Endothelial cell (in vitro differentiated cells): Measurements from ENCODE around the gene IDI1. TPM values are rescaled to one million over a fixed set of nuclear protein-coding genes. Genes with fewer than 3 reads are reported as not detected.

ENCODE experiments used
- DNase-seq: peaks from one replicate; pipeline ENCODE4 v3.0.0; 2021; ENCODE audit warnings: low spot score
- H3K27ac Mint-ChIP-seq: one replicate; pipeline ENCODE4 v1.8.0; 2021; ENCODE audit warnings: mixed read lengths, inconsistent platforms; ENCODE audit not compliant: unreplicated experiment
- H3K27me3 Mint-ChIP-seq: one replicate; pipeline ENCODE4 v1.8.0; 2021; ENCODE audit warnings: mild to moderate bottlenecking, moderate library complexity, mixed read lengths, inconsistent platforms; ENCODE audit not compliant: unreplicated experiment
- H3K36me3 Mint-ChIP-seq: one replicate; pipeline ENCODE4 v1.8.0; 2021; ENCODE audit warnings: mild to moderate bottlenecking, low read depth, mixed read lengths, inconsistent platforms; ENCODE audit not compliant: unreplicated experiment
- H3K4me1 Mint-ChIP-seq: one replicate; pipeline ENCODE4 v1.8.0; 2021; ENCODE audit warnings: mild to moderate bottlenecking, mixed read lengths, inconsistent platforms; ENCODE audit not compliant: unreplicated experiment
- H3K4me3 Mint-ChIP-seq: one replicate; pipeline ENCODE4 v1.8.0; 2021; ENCODE audit warnings: mild to moderate bottlenecking, mixed read lengths, inconsistent platforms; ENCODE audit not compliant: unreplicated experiment
- H3K9me3 Mint-ChIP-seq: one replicate; pipeline ENCODE4 v1.8.0; 2021; ENCODE audit warnings: mixed read lengths, inconsistent platforms; ENCODE audit not compliant: unreplicated experiment
- total RNA-seq: library from RNA; stranded (reverse); fragmentation: NEBNext Ultra II Directional; extraction: Animal tissue kit (Norgen Biotek cat#: 25700); gene quantifications from one replicate; pipeline ENCODE4 v1.2.1, GENCODE V29; 2021; ENCODE audit not compliant: unreplicated experiment
- TF ChIP-seq, protein P1 (sequence below): fragments of 200-600 bp; sonication (generic); IDR thresholded peaks from one replicate; pipeline ENCODE4 v1.5.0; 2021; ENCODE audit warnings: antibody characterized with exemption; ENCODE audit not compliant: unreplicated experiment

IDI1 gene
- total RNA-seq, 1 donor from 2014 or later, result 52.7 TPM

DNA sequence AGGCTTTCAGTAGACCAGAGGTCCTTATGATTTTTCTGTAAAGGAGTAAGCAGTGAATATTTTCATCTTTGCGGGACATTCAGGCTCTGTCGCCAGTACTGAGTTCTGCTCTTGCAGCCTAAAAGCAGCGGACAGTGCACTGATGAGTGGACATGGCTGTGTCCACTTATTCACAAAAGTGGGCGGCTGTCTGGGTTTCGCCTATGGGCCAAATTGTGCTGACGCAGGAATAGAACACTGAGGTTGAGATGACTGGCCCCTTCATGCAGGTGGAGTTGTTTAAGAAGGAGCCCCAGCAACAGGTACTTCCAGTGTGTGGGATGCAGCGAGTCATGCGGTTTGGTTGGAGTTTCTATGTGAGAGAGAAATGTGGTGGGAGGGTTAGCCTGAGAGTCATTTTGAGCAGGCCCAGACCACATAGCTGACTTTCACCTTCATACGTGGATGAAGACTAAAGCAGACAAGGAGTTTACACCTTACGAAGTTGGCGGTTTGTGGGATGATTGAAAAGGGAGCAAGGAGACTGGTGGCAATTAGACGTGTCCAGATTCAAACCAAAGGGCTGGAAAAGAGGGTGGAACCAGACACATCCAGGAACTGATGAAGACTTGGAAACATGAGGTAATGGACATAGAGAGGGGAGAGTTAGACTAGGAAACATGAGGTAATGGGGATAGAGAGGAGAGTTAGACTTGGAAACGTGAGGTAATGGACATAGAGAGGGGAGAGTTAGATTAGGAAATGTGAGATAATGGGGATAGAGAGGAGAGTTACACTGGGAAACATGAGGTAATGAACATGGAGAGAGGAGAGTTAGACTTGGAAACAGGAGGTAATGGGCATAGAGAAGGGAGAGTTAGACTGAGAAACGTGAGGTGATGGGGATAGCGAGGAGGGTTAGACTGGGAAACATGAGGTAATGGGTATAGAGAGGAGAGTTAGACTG lies 45.5 kb upstream of the IDI1 start:
- H3K27me3 Mint-ChIP-seq, result peaks cover 2% of the 10 kb centered on the region
- TF ChIP-seq, protein P1, sequence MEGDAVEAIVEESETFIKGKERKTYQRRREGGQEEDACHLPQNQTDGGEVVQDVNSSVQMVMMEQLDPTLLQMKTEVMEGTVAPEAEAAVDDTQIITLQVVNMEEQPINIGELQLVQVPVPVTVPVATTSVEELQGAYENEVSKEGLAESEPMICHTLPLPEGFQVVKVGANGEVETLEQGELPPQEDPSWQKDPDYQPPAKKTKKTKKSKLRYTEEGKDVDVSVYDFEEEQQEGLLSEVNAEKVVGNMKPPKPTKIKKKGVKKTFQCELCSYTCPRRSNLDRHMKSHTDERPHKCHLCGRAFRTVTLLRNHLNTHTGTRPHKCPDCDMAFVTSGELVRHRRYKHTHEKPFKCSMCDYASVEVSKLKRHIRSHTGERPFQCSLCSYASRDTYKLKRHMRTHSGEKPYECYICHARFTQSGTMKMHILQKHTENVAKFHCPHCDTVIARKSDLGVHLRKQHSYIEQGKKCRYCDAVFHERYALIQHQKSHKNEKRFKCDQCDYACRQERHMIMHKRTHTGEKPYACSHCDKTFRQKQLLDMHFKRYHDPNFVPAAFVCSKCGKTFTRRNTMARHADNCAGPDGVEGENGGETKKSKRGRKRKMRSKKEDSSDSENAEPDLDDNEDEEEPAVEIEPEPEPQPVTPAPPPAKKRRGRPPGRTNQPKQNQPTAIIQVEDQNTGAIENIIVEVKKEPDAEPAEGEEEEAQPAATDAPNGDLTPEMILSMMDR, result no peak
- peaks cover 18% of the 10 kb centered on the region for H3K36me3 Mint-ChIP-seq
- no peak overlapping the region for H3K27ac Mint-ChIP-seq
- H3K4me1 Mint-ChIP-seq, result peaks cover 11% of the 10 kb centered on the region
- no peaks in the 10 kb centered on the region for H3K9me3 Mint-ChIP-seq
- no peak for DNase-seq
- H3K4me3 Mint-ChIP-seq, result no peak overlapping the region

DNA sequence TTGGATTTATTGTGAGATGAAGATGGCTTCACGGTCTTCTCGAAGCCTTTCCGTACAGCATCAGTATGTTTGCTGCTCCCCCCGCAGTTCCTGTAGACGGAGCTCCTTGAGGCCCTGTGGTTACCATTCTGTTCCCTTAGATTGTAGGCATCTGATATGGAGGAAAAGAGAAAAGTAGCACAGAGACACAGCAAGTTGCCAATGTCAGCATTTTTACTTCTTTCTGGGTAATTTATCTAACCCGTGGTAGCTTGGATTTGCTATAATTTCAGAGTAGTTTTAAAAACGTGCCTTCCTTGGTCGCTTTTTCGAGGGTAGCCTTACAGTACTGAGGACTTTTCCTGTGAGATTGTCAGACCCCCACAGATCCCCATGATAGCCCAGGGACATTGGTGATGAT lies 44.8 kb upstream of the IDI1 start:
- no peak for DNase-seq
- Mint-ChIP-seq H3K4me1 (peaks cover 17% of the 10 kb centered on the region), H3K9me3 (no peaks in the 10 kb centered on the region), H3K36me3 (peaks cover 12% of the 10 kb centered on the region), H3K27me3 (peaks cover 2% of the 10 kb centered on the region), H3K4me3 (no peak overlapping the region), H3K27ac (no peak overlapping the region)
- TF ChIP-seq, protein P1, result no peak

DNA sequence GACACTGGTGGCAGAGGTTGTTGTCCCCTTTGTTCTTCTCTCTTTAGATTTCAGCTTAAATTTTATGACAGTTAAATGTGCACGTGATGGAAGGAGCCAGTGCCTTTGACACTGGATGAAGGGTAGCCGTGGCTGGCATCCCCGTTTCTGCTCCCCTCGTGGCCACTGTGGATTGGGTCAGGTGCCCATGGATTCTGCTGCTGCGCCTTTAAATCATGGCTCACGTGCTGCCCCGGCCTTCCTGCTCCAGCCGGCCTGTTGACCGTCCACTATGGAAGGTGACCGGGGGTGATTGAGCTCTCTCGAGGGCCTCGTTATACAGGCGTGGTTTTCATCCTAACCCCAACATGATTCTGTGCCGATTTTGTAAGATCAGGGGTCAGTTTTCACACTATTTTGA lies 41.8 kb upstream of the IDI1 start:
- Mint-ChIP-seq H3K36me3 (peaks cover 29% of the 10 kb centered on the region), H3K4me1 (peaks cover 44% of the 10 kb centered on the region), H3K27me3 (peaks cover 2% of the 10 kb centered on the region), H3K9me3 (no peaks in the 10 kb centered on the region), H3K27ac (peak overlapping the region; percentile 76), H3K4me3 (no peak overlapping the region)
- DNase-seq, result no peak
- TF ChIP-seq, protein P1, result no peak

DNA sequence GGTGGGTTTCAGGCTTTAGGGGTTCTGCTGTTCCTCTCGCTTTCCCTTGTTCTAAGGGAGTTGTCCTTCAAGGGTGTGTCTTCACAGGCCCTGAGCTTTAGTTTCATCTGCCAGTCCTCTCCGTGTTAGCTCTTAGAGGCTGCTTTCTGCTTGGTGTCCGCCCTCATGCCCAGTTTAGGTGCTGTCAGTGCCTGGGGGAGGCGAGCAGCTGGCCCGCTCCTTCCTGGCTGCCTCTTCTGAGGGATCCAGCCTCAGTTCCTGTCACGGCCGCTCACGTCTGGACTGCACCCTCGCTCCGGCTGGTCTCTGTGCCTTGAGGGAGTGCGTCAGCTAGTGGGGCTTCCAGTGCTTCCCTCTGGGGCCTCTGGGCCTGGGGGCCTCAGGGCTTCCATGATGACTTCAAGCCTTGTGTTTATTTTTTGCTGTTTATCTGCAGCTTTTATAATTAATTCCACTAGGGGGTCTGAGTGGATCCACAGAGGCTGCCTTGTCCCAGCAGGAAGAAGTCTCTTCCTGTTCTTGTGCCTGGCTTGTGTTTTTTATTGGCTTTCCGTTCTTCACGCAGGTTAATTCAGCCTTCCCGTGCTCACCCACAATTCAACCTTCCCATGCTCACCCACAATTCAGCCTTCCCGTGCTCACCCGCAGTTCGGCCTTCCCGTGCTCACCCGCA lies 40.2 kb upstream of the IDI1 start:
- H3K36me3 Mint-ChIP-seq, result peaks cover 35% of the 10 kb centered on the region

More for the DNA sequence above, 40.2 kb upstream of the IDI1 start:
- DNase-seq, result peak; percentile 12
- TF ChIP-seq, protein P1, result no peak
- H3K9me3 Mint-ChIP-seq, result no peaks in the 10 kb centered on the region
- peak overlapping the region; percentile 99 for H3K27ac Mint-ChIP-seq
- H3K4me1 Mint-ChIP-seq, result peaks cover 44% of the 10 kb centered on the region
- peak overlapping the region; percentile 84 for H3K4me3 Mint-ChIP-seq
- H3K27me3 Mint-ChIP-seq, result peaks cover 3% of the 10 kb centered on the region
